HG03045 (cell line): ENCODE results near the gene TPR.

ENCODE experiments used
- ATAC-seq: cut with Tn5 transposase; IDR thresholded peaks from one replicate; pipeline ENCODE4 v1.9.1; 2021; ENCODE audit warnings: mild to moderate bottlenecking, moderate library complexity; ENCODE audit not compliant: unreplicated experiment

The TPR gene

DNA sequence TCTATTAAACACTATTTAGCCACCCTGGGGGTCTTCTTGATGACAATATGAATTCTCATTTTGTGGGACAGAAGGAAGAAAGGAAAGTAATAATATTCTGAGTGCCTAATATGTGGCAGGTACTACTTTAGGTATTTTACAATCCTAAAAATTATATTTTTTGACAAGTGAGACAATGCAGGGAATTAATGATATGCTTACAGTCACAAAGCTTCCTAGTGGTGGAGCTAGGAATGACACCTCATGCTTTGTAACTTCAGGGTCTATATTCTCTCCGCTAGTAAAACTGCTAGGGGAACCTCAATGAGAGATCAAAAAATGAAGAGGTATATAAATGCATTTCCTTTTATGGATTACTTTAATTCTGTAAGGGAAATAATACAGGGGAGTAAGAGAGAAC is 44.3 kb downstream of the TPR start:
- ATAC-seq: no peak

DNA sequence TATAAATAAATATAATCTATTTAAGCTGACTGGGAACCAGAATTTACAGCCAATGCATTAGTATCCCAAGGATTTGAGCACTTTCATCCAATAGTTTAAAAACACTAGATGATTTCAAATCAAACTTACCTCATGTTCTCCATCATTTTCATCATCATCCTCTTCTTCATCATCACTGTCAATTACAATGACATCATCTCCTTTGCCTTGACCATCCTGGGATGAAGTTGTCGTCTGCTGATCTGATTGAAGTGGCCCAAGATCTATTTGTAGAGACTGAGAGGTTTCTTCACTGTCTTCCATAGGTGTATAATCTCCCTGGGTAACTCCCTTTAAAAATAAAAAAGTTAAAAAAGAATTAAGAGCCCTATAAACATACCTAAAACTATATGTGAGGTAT is 47.7 kb downstream of the TPR start:
- no peak for ATAC-seq

DNA sequence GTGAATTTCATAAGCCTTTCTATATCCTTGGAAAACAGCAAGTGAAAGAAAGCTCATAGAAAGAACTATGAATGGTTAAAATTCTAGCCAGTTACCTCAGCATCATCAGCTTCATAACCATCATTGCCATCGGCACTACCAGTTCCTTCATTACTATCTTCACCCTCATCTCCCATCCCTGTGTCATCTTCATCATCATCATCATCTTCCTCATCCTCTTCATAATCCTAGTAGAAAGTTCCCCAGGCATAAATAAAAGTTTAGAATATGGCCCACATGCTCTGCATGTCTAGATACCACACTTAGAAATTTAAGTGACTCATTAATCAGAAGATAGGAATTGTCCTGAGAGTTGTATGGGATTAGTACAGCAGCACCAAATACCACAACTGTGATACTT is 49.0 kb downstream of the TPR start:
- ATAC-seq: no peak

DNA sequence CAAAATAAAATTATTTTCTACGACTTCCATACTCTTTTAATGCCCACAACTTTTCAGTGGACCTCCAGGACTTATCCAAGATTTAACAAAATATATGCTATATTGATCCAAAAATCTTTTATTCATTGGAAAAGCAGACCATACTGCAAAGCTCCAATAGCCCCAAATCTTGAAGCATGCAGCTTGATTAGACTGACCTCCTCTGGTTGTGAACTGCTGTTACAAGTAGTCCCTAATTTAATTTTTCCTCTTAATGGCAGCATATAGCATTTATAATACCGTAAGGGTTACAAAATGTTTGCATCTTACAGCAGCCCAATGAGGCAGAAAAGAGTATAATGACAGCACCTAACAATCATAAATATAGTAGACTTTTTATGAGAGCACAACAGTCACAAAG is 49.8 kb downstream of the TPR start:
- no peak for ATAC-seq

DNA sequence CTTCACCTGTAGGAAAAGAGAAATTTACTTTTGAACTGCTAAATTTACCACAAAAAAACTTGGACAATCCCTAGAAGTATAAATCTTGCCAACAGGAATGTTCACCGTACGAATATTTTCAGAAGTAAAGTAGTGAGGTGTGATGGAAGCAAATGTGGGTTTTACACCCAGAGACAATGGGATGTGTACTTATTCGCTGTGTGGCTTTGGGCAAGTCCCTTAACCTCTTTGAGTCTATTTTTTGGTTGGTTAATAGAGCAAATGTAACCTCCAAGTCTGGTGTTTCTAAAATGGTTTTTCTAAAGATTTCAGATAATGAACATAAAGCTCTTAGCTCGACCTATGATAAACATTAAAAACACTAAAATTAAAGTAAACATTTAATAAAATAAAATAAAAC is 51.2 kb downstream of the TPR start:
- no peak for ATAC-seq

DNA sequence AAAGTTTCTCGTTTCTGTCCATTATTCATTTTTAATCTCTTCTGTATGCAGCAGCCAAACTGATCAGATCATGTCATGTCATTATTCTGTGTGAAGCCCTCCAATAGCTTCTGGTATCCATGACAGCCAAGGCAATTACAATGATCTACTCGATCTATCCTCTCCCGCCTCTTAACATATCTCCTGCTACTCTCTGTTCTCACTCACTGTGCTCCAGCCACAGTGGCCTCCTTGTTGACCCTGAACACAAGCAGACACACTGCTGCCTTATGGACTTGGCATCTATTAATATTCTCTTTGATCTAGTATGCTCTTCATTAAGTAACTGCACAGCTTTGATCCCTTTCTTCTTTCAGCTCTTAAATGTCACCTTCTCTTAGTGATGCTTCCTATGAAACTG is 59.5 kb downstream of the TPR start:
- ATAC-seq: no peak

DNA sequence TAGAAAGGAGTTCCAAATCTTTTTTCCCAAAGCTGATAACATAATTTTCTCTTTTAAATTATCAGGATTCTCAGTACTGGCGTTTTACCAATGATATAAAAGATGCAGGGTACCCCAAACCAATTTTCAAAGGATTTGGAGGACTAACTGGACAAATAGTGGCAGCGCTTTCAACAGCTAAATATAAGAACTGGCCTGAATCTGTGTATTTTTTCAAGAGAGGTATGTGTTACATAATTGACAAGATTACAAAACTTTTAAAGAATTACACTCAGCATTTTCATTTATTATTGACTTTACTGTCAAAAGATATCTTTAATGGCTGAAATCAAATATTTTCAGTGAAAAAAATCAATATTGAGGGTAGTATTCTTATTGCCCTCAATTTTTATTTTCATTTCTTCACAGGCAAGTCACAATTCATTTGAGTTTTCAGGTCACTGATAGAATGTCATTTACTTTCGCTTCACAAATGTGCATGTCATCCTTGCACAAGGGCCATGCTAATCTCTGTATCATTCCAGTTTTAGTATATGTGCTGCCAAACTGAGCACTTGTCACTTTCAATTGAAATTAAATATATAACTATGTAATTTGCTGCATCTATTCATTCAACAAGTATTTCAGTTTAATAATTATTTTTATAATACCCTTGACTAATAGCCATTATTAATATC is 63.5 kb downstream of the TPR start:
- no peak for ATAC-seq

DNA sequence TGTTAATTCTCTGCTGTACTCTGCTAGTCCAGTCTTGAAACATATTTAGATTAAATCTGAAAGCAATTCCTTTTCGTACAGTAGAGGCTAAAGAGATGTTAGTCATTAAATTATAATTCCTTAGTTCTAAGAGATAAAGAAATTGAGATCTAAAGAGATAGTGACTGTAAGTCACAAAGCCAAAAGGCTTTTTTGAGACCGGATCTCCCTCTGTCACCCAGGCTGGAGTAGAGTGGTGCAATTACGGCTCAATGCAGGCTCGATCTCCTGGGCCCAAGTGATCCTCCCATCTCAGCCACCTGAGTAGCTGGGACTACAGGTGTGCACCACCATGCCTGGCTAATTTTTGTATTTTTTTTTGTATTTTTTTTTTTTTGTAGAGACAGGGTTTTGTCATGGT is 64.7 kb downstream of the TPR start:
- no peak for ATAC-seq

DNA sequence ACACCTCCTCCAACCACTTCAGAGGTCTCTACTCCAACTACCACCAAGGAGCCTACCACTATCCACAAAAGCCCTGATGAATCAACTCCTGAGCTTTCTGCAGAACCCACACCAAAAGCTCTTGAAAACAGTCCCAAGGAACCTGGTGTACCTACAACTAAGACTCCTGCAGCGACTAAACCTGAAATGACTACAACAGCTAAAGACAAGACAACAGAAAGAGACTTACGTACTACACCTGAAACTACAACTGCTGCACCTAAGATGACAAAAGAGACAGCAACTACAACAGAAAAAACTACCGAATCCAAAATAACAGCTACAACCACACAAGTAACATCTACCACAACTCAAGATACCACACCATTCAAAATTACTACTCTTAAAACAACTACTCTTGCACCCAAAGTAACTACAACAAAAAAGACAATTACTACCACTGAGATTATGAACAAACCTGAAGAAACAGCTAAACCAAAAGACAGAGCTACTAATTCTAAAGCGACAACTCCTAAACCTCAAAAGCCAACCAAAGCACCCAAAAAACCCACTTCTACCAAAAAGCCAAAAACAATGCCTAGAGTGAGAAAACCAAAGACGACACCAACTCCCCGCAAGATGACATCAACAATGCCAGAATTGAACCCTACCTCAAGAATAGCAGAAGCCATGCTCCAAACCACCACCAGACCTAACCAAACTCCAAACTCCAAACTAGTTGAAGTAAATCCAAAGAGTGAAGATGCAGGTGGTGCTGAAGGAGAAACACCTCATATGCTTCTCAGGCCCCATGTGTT is 66.6 kb downstream of the TPR start:
- no peak for ATAC-seq

DNA sequence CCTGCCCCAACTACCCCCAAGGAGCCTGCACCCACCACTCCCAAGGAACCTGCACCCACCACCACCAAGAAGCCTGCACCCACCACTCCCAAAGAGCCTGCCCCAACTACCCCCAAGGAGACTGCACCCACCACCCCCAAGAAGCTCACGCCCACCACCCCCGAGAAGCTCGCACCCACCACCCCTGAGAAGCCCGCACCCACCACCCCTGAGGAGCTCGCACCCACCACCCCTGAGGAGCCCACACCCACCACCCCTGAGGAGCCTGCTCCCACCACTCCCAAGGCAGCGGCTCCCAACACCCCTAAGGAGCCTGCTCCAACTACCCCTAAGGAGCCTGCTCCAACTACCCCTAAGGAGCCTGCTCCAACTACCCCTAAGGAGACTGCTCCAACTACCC is 67.6 kb downstream of the TPR start:
- ATAC-seq: no peak

DNA sequence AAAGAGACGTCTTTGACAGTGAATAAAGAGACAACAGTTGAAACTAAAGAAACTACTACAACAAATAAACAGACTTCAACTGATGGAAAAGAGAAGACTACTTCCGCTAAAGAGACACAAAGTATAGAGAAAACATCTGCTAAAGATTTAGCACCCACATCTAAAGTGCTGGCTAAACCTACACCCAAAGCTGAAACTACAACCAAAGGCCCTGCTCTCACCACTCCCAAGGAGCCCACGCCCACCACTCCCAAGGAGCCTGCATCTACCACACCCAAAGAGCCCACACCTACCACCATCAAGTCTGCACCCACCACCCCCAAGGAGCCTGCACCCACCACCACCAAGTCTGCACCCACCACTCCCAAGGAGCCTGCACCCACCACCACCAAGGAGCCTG is 68.5 kb downstream of the TPR start:
- ATAC-seq: no peak

DNA sequence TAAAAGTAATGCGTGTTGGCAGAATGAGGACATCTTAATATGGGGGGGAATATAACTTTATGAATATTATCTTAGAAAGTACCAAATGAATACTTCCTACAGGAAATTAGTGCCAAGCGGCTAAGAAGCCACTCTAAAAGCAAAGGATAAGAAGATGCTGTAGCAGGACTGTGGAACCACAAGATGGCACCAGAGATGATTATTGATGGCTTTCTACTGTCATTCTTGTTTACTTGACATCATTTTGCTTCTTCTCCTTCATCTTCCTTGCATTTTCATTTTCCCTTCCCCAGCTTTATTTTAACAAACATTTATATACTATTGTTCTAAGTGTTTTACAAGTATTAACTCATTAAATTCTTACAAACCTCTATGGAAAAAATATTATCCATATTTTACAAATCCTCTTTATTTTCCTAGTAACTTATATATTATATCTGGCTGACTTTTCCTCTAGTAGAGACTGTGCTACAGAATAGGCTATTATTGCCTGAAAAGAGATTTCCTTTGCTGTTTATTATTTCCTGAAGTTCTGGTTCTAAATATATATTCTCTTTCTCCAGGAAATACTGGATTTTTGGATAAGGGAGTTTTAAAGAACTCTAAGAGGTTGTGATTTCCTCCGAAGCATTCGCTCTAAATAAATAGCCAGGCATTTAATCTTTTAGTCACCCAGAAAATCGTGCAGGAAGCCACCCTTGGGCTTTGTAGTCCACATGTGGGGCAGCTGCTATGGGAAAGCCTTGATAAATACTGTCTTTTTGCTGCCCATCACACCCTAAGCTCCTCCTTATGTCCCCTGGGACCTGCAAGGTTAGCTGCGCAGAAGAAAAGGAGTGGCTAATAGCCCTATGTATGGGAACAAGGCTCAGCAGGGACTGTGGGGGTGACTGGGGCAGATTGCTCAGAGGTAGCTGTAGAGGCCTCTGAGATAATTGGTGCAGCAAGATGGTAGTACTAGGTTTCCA is 69.8 kb downstream of the TPR start:
- ATAC-seq: peak; percentile 61

DNA sequence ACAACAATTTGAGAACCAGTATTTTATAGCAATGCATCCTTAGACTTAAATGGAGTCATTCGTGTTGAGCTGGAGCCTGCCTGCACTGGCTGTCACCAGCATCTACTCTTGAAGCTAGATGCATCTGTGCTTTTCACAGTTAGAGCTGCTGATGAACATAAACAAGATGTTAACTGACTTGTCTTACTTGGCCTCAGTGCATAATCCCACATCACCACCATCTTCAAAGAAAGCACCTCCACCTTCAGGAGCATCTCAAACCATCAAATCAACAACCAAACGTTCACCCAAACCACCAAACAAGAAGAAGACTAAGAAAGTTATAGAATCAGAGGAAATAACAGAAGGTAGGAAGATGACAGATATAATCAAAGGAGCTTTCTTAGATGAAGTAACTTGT is 71.1 kb downstream of the TPR start:
- no peak for ATAC-seq

DNA sequence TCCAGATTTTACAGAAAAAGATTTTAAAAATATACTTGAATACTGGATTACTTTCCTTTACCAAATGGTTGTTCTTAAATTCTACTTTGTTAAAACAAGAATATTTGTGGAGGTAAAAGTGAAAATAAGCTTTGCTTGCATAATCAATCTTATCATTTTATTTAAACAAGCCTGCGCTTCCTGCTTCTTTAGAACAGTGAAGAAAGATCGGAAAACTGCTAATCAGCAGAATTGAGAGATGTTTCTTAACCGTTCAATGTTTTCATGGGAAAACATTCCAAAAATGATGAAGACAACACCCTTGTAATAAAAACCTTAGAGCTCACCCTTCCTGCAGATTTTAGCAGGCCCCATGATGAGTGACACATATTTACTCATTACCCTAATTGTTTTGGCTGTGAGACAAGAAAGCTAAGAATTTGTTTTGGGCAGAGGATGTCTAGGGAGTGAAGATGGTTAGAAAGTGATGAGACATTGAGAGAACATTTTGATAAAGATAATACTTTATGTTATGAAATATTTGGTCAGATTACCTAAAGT is 72.6 kb downstream of the TPR start:
- no peak for ATAC-seq

DNA sequence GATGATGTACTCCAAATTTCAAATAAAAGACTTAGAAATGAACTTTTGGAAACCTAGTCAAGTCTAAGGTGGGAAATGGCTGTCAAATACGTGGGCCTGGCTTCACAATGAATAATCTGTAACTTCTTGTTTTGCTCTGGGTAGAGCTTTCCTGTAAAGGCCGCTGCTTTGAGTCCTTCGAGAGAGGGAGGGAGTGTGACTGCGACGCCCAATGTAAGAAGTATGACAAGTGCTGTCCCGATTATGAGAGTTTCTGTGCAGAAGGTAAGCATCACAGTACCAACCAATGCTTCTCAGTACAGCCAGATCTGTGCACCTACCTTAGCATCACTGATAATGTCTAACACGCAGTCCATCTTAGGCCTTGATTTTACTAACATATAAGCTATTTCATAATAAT is 73.6 kb downstream of the TPR start:
- no peak for ATAC-seq

DNA sequence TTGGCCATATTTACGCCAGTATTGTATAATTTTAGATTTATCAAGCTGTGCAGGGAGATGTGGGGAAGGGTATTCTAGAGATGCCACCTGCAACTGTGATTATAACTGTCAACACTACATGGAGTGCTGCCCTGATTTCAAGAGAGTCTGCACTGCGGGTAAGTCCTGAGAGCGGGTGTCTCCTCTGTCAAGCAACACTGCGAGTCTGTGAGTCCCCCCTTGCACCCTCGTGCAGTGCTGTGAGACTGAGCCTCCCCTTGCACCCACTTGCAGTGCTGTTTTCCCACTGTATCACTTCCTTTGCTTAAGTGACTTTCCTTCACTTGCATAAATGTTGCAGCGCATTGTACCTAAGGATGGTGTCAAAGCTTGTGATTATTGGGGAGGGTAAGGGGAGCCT is 75.0 kb downstream of the TPR start:
- no peak for ATAC-seq

DNA sequence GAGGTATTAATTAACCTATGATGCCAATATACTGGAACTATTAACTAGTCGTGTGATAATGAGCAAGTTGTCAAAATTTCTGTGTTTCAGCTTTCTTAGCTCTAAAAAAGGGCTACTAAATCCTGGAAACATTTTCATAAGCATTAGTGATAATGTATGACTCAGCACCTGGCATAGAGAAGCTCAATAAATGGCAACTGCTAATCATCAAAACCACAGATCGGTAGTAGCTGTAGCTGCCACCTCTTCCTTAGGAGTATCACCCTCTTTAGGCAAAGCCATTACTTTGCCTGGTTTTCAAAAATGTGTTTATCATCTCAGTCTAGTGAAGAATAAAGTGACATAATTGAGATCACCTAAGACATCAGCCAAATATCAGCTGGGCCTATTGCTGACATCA is 75.5 kb downstream of the TPR start:
- no peak for ATAC-seq

DNA sequence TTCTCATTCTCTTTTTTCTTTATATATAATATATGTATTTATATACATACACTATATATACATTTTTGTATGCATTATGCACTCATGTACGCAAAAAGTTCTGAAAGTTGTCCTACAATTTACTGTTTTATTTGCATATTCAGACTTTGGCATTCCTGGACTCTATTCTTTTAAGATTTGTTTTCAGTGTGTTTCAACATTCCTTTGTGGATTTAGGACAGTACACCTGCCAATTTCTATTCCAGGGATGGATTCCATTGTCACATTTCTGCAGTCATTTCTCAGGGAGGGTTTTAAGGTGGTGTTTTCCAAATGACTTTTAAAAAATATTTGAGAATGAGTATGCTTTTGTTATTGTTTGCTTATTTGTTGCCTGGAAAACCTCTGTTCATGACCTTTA is 76.2 kb downstream of the TPR start:
- no peak for ATAC-seq

DNA sequence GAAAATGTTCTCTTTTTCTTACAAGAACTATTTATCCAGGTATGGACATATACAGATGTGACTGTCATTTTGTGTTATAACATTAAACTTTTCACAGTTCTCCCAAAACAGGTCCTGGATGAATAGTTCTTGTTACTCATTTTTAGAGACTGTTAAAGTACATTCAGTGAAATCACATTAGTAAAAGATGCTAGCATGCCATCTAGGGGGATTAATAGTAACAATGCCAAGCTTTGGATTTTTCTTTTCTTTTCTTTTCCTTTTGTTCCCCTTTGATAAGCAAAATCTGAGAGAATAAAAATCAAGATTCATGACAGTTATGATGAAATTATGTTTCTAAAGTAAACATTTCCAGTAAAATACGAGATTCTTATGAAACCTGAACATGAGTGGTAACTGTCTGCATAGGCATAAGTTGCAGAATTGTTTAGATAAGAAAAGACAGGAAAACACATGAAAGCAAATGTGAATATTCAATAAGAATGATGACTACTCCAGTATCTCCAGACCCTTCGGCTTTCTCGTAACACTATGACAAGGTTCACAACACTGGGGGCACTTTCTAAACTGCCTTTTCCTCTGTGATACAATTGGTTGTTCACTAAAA is 77.5 kb downstream of the TPR start:
- ATAC-seq: no peak

DNA sequence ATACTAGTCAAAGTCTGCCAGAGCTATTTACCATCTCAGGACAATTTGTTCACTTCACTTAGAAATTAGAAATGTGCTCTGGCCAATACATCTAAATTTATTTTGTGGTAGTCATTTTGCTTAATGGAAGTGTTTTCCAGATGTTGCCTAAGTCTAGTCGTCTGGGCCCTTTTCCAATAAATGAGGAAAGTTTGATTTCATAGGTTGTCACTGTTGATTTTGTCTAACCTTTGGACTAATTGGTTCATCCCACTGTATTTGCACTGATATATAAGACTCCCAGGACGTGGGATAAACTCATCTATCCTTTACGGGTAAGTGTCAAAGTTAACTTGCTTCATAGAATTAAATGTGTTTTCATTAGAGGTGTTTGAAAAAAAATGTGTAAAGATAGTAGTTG is 79.1 kb downstream of the TPR start, which contains the start of gene PRG4:
PRG4 (plus strand) TSS at position 300 of the 400 bp plus-strand sequence.
- no peak for ATAC-seq

DNA sequence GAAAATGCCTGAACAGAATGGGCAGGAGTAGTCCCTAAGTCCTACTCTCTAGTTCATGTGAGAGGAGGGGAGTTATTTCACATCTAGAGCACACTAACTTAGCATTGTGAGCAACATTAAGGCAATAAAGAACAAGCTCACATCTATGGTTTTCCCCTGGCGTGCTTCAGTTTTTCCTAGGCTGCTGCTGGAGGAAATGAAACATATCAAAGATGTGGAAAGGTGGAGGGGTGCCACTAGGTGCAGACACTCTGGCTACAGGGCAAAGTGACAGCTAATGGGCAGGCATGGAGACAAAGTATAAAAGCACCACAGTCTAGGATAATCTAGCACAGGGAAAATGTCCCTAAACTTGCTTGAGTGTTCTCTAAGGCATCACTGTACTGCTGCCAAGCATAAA is 82.2 kb downstream of the TPR start:
- no peak for ATAC-seq
